T-helper 1 cell treated with Interleukin-12 subunit alpha and Interleukin-12 subunit beta and Interleukin-4 antibody, amounts not matched to agents 30 ng/mL and 1 ng/mL, for 36 hours (primary cell): Measurements from ENCODE around the gene CD47. TPM values are rescaled to one million over a fixed set of nuclear protein-coding genes. Genes with fewer than 3 reads are reported as not detected.

Experiments used
- intact Hi-C: fragments of 100-400 bp; cut with micrococcal nuclease; formaldehyde crosslinking; loops from one replicate; pipeline ENCODE4 v1.15.1; 2024
- total RNA-seq: library from RNA; stranded (reverse); gene quantifications from 2 replicates; pipeline ENCODE4 v1.2.3, GENCODE V29; 2022

The CD47 gene
- total RNA-seq, 1 donor from 2014 or later, result 132 TPM

DNA sequence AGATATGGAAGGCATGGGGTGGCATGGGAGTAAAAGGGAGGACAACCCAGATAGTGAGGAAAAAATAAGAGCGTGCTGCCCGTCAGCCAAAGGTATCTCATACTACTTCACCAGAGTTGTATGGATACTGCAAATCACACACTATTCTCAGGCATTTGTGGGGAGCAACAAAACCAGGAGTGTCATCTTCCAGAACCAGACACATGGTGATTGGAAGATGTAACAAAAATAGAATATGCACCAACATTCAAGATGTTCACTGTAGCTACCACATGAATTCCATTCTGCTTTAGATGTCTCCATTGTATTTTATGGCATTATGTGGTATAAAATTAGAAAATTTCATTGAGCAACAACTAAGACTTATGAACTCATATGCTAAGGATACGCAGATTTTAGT lies 34.9 kb downstream of the CD47 start:
- intact Hi-C loops, result loop anchor here (2.0 to 10.0 kb wide), 3 partner anchors 33 to 421 kb away; no protein-coding TSS in a partner anchor

DNA sequence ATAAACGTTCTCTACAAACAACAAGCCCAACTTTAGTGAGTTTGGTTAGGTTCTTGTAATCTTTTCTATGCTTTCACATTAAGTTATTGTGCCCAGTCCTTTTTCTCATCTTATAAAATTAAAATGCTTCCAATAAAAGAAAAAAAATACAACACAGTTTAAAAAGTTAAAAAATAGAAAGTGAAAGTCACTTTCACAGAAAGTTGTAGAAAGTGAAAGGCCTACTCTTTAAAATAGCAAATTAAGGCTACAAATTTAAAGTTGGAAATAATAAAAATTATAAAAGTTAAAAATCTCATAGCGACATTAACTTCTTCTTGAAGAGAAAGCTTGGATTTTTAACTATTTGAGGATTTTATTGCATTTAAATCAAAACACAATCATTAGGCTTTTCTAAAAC lies 35.9 kb downstream of the CD47 start:
- intact Hi-C loops, result loop anchor here (2.0 to 10.0 kb wide), 3 partner anchors 34 to 422 kb away; no protein-coding TSS in a partner anchor

DNA sequence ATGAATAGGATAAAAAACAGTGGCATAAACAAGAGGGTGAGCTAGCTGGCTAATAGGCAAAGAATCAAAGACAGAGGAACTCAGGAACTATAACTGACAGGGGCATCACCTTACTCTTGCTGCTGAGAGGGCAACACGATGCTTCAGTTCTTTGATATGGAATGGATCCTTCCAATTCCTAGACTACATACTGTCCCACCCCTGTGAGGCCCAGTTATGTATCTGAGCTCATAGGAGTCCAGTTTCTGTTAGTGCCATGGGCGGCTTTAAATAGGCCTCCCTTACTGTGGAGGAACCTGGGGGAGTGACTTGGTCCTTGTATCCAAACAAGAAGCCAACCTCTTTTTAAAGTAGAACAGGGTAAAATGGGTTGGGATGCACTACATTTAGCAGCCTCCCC lies 37.3 kb downstream of the CD47 start:
- intact Hi-C loops, result loop anchor here (10.0 kb wide), 1 partner anchor 351 kb away; no protein-coding TSS in a partner anchor

DNA sequence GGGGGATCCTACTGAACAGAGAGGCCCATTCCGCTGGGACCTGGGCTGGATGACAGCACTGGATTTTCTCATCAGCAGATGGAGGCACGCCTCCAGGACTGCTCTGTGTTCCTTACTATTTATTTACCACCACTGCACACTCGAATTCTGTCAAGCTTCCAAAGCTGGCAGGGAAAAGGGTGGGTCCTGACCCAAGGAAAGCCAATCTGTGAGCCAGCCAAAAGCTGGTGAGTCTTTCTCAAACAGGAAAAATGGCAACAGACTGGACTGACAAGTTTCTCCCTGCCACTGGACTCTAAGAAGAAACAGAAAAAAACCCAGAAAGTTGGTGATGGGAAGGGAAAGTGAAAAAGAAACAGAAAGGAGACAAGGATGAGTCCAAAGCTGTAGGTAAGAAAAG lies 37.8 kb downstream of the CD47 start:
- intact Hi-C loops, result loop anchor here (10.0 kb wide), 1 partner anchor 352 kb away; no protein-coding TSS in a partner anchor

DNA sequence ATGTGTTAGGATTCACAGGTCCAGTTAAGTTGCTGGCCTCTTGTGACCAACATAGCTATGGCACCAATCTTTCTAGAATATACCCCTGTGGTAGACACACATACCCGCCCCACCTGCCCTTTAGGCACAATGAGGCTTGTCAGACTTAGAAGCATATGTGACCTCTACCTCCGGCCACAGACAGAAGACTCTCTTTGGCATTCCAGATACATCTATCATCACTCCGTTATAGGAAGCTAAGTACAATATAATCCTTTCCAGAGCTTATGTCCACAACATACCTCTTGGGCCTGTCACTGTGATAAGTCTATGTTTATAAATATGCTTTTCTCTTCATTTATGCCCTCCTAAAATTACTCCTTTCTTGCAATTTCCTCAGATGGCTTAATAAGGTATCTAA lies 39.8 kb downstream of the CD47 start:
- intact Hi-C loops, result loop anchor here (10.0 kb wide), 1 partner anchor 354 kb away; no protein-coding TSS in a partner anchor

DNA sequence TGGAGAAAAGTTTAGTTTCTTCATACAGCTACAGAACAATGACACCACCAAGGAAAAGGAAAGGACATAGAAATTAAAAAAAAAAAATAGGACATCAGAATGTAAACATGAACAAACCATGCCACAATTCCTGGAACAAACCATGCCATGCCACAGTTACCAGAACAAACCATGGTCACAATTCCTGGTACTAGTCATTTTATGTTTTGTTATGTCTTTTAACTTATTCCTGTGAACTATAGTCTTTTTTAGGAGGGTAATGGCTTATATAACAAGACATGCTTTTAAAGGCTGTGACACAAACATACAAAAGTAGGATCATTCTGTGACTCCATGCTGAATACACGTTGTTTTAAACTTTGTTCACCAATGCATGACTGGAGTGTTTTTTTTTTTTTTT lies 42.8 kb downstream of the CD47 start:
- intact Hi-C loops, result no loop called here

DNA sequence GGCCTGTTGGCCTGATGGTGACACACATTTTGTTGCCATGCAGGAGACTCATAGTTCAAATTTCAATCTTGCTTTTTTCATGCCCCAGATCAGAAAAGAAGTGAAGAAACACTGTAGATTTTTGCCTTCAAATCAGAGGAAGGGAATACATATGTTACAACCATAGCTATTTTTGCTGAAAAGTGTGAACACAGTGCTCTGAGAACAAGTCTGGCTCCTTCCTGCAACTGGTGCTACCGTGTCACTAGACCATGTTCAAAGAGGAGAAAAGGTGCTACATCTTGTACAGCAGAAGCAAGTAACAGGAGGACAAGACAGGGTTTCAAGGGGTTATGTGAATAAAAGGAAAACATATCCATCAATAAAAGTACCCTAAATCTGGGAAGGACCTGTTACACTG lies 44.6 kb downstream of the CD47 start:
- intact Hi-C loops, result no loop called here

DNA sequence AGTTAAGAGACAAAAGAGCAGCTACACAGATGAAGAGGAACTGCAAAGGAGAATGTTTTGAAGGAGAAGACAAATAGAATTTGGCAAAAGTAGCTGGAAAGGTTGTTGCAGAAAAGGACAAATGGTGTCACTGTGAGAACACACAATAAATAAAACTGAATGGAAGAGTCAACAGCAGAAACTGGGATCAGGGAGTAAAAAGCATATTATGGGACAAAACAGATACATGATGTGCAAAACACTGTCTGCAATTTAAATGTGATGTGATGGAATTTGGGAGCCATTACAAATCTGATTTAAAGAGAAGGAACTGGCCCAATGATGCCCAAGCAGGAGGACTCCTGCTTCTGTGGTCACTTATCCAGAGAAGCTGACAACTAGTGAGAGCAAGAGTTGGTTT lies 46.1 kb downstream of the CD47 start:
- intact Hi-C loops, result no loop called here

DNA sequence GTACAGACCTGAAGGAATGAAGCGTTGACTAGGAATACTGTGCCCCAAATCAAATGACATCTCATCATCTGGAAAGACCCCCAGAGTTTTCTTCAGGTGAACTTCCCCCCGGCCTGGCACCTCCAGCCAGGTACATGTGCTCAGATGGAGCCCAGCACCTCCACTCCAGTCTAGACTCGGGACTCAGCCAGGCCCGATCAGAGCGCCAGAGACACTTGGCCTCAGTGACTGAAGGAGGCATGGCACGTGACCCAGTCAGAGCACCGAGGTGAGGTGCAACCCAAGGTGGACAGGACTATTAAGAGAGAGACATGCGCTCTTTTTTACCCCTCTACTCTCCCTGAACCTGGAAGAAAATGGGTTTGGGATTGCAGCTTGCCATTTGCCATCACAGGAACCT lies 48.5 kb downstream of the CD47 start:
- intact Hi-C loops, result no loop called here

DNA sequence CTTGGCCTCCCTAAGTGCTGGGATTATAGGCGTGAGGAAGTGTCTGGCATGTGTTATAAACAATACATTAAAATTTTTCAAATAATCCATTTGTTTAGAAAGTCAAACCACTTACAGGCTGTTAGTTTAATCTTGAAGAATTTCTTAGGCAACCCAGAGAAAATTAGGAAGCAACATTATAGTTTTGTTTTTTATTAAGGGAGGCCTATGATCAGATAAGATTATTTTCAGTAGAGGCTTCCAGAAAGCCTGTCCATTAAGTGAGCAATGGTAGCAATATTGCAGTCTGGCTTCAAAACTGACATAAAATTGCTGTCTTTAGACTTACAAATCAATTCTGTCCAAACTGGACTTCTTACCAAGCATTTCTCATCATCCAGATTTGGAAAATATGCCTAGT lies 49.6 kb downstream of the CD47 start:
- intact Hi-C loops, result no loop called here

DNA sequence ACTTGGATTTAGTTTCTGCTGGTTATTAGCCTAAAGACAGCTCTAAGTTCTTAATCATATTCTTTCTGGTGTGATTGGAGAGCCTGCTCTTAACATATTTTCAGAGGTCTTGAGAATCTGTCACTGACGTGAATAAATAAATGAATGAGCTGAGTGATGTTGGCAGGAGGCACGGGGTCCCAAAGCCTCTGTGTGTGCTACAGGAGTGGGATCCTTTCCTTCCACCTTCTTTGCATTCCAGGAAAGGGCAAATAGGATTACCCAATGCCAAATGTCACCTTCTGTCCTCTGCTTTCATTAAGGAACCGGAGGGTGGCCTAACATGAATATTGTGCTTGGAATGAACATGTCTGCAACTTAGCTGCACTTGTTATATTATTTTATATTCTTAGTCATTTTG lies 53.1 kb downstream of the CD47 start:
- intact Hi-C loops, result no loop called here

DNA sequence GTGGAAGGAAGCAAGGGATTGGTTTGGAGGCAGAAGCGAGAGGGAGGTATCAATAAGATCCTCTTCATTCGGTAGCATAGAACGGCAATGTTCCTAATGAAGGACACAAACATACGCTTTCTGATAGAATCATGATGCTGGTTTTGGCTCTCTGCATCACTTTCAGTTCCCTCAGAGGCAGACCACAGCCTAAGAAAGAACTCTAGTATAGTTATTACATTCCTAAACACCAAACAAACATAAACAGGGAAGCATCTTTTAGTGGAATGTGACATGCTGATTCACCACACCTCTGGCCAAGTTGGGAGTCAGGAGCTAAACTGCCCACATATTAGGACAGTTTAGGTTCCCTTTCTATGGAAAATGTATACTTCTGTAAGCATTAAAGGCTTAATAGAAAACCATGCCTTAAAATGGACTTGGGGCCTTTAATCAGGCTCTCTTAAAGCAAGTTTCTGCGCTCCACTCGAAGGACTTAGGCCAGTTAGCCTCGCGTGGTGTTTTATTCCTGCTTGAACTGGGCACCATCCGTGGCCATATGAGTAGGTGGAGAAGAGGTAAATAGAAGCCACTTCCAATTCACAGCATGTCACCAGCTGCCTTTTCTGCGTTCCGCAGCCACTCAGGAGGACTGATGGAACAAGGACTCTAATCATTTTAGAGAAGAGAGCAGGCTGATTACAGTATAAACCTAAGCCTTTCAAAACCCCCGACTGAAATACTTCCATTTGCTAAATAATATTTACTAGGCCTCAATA lies 53.7 kb downstream of the CD47 start:
- intact Hi-C loops, result no loop called here

DNA sequence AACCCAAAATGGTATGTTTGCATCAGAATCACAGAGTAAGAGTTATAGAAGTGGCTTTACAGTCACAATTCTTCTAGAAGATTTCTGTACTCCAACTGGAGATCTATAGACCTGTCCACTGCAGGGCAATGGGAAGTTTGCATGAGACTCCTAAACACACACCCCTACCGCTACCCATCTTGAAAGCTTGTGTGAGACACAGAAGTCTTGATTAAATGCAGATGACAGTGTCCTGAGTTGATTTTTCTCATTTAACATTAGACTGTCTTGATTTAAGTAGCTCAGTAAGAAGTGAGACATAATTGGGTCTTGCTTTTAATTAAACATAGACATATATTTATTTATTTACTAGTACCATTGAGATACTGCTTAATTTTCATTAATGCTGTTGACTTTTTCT lies 54.4 kb downstream of the CD47 start:
- intact Hi-C loops, result no loop called here

DNA sequence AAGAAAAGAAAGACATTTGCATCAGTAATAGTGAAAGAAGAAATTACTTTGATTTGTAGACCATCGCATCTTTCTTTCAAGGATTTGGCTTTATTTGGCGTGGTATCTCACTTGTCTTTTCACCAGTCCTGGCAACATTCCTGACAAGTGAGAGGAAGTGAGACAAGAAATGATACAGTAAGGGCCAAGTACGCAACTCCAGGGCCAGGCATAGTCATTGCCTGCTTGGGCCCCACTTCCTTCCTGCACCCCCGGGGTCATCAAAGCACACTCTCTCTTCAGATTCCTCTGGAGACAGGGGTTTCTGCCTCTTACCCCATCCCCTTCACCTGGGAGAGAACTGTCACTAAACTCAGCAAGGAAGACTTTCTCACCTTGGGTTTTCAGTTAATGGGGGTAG lies 55.1 kb downstream of the CD47 start:
- intact Hi-C loops, result no loop called here

DNA sequence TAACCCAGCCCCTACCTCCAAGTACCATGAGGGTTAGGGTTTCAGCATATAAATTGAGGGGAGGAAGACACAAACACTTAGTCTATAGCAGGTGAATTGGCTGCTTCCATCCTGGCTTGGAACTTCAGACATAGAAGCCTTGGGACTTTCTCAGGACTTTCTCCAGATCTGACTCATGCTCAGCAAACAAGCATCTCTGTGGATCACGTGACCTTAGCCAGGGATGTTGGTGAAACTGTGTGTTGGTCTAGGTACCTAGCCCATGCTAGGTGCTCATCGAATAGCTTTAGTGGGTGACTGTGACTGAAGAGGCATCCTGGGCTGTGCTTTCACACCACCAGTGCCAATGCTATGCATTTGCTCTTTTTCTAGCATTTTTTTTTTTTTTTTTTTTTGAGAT lies 58.9 kb downstream of the CD47 start:
- intact Hi-C loops, result no loop called here

DNA sequence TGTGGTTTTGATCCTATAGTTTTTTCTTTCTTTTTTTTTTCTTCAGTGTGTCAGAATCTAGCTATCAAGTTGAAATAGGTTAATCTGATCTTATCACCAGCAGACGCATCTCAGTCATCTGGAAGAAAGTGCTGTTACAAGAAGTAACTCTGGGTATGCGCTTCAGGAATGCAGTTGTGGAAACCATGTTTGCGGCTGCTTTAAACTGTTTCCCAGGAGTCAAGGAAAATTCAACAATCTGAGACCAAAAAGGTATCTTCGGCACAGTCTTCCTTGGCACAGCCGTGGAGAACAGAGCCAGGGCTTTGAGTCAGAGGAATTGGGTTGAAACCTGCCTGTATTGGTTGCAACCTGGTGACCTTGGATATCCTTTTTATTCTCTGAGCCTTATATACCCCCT lies 59.9 kb downstream of the CD47 start:
- intact Hi-C loops, result no loop called here

DNA sequence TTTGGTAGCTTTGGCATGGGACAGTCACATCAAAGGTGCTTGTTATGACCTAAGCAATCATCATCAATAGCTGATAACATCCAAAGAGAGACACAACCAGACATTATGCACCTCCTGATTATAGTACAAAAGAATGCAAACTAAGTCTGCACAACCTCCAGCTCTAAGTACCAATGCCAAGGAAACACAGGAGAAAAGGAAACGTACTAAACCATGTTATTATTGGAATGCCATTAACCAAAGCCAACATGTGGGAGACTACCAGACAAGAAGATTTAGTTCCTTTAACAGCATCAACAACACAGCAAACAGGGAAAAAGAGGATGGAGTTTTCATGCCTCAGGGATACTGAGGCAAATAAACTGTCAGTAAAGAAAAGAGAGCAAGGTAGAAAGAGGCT lies 61.4 kb downstream of the CD47 start:
- intact Hi-C loops, result no loop called here

DNA sequence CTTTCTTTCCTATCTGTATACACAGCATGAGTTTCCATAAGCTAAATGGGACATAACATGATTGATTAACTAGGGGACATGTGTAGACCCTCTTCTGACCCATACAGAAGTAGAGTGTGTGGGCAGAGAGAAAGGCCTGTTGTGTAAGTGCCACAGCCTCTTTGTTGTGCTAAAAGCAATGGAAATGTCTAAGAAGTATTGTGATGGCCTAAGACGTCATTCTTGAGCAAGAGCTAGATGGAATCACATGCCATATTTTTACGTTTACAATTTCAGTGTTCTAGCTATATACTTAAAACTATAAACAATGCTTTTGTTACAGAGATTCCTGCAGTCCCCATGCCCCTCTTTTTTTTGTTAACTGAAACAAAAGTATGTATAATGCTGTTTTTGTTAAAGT lies 61.9 kb downstream of the CD47 start:
- intact Hi-C loops, result no loop called here

DNA sequence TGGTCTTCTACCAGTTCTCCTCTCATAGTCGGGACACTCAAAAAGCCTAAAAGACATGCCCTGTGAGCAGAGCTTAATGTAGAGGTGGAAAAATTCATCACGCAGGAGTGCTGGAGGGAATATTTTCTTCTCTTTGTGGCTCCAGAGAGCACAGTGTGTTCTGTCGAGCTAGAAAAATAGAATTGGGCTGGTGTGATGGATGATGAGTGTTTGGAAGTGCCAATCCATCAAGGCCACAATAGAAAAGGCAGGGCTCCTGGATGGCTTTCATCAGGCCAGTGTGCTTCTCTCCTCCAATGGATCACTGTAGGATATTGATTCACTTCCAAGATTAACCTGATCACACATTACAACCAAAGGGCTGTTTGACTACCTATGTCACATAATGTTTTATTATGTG lies 65.7 kb downstream of the CD47 start:
- intact Hi-C loops, result no loop called here

DNA sequence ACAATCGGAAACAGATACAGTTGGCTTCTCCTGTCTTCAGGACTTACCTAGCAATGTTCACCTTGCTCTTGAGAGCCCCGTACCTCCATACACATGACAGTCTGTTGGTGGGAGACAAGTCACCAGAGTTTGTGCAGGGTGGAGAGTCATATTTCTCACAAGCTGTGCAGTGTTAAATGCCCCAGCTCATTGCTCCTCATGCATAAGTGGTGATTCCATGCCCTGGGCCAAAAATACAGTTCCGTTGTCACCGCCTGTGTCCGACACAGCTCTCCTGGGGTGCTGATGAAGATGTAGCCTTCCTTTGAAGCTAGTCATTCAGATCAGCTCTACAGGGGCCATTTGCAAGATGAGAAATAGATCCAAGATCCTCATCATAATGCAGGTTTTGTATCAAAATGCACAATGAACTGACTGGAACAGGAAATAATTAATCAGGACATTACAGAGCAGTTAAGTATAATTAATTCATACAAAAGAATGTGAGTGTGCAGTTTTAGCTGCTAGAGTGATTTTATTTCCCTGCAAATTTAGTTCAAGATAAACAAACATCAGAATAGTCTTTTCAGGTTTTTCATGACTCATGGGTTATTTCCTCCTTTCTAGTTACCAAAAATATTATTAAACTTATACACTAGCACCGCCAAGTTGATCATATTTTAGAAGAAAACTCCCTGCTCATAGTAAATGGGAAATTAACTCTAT lies 66.5 kb downstream of the CD47 start:
- intact Hi-C loops, result no loop called here

DNA sequence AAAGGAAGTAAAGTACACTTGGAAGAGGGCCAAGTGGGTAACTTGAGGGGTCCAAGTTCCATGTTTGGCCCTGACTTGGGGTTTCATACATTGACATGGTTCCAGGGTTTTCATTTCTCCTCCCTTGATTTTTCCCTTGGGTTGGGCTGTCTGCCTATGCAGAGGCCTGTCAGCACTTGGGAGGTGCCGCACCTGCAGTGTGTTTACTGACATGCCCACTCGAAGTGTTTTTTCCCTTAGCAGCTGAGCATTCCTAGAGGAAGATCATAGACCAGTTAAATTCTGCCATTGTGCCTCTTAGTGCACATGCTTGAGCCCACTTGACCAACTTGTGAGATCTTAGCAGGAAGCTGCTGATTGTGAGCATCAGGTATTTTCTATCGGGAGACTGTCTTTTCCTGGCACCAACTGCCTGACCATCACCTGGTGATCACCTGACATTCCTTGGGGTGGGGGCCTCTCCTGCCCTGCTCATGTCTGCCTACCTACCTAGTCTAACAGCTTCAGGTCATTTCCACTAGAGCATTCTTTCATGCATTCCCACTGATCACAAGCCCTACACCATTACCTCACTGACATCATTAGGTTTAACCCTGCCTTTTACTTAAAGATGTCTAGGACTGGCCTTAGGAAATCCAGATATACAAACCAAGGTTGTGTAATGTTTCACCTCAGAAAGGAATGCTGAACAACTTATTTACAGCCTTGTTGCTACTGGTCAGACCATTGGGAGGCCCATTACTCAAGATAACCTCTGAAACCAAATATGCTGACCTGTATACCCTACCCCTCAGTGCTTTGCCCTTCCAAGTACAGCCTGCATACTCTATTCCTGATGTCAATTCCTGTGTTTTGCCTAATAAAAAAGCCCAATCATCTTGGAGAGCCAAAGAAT lies 68.3 kb downstream of the CD47 start:
- intact Hi-C loops, result no loop called here

DNA sequence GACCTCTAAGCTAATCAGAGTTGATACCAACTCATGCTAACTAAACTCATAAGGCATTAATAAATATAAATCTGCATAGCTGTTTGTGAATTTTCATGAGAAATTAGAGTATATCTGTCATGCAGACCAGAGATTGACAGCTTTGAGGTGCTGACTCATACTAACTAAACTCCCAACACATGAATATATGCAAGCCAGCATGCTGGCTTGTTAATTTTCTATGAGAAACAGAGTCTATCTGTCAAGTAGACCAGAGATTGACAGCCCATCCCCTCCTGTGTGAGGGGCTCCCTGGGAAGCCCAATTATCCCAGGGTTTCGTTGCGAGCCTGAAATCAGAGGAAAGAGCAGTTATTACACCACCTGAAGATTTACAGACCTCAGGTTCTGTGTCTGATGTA lies 69.3 kb downstream of the CD47 start:
- intact Hi-C loops, result no loop called here
